PFSK-1 (cell line): ENCODE measurements around the gene CDC34. TPM values are rescaled to one million over a fixed set of nuclear protein-coding genes. Genes with fewer than 3 reads are reported as not detected.

Experiments used
- FOXP2 ChIP-seq: optimal IDR thresholded peaks from 2 replicates; pipeline ENCODE3; 2011; ENCODE audit warnings: borderline replicate concordance, control low read depth, inconsistent platforms; ENCODE audit not compliant: insufficient read depth; ENCODE audit errors: extremely low read length, extremely low read depth
- POLR2AphosphoS5 ChIP-seq: IDR thresholded peaks from 2 replicates; pipeline ENCODE4 v1.6.1; 2012; ENCODE audit warnings: low read depth, mild to moderate bottlenecking, control low read depth, low read length, moderate library complexity
- SIN3A ChIP-seq: IDR thresholded peaks from 2 replicates; pipeline ENCODE4 v1.6.1; 2012; ENCODE audit warnings: mild to moderate bottlenecking, low read length, moderate library complexity, borderline replicate concordance; ENCODE audit not compliant: insufficient read depth
- TAF1 ChIP-seq: IDR thresholded peaks from 2 replicates; pipeline ENCODE4 v1.6.1; 2012; ENCODE audit warnings: low read length, control low read depth, borderline replicate concordance; ENCODE audit not compliant: insufficient read depth
- polyA plus RNA-seq: library from polyadenylated mRNA; unstranded; fragments of >200 nt; gene quantifications from one replicate; pipeline ENCODE4 v1.2.1, GENCODE V29; 2012; ENCODE audit warnings: low read depth, missing spikeins; ENCODE audit not compliant: insufficient read length
- TF ChIP-seq, protein P1 (sequence below), 2 experiments: IDR thresholded peaks; 2 replicates each; pipeline versions ENCODE4 v1.6.1 to v1.8.0; 2011 to 2012; ENCODE audit warnings: low read depth in 2 of 2, low read length in 2 of 2, control low read depth in 1 of 2, inconsistent platforms in 1 of 2, mild to moderate bottlenecking in 1 of 2, moderate library complexity in 1 of 2; ENCODE audit not compliant: insufficient read depth in 1 of 2

The CDC34 gene, protein sequence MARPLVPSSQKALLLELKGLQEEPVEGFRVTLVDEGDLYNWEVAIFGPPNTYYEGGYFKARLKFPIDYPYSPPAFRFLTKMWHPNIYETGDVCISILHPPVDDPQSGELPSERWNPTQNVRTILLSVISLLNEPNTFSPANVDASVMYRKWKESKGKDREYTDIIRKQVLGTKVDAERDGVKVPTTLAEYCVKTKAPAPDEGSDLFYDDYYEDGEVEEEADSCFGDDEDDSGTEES
- polyA plus RNA-seq: 241 TPM

GRCh38 chr19:531753-532560 lies at the start of gene CDC34:
Gene CDC34 (plus strand): TSS chr19:531760. CDS start chr19:531932, 172 bp downstream.
- TF ChIP-seq TAF1: no peak
- TF ChIP-seq, protein P1, sequence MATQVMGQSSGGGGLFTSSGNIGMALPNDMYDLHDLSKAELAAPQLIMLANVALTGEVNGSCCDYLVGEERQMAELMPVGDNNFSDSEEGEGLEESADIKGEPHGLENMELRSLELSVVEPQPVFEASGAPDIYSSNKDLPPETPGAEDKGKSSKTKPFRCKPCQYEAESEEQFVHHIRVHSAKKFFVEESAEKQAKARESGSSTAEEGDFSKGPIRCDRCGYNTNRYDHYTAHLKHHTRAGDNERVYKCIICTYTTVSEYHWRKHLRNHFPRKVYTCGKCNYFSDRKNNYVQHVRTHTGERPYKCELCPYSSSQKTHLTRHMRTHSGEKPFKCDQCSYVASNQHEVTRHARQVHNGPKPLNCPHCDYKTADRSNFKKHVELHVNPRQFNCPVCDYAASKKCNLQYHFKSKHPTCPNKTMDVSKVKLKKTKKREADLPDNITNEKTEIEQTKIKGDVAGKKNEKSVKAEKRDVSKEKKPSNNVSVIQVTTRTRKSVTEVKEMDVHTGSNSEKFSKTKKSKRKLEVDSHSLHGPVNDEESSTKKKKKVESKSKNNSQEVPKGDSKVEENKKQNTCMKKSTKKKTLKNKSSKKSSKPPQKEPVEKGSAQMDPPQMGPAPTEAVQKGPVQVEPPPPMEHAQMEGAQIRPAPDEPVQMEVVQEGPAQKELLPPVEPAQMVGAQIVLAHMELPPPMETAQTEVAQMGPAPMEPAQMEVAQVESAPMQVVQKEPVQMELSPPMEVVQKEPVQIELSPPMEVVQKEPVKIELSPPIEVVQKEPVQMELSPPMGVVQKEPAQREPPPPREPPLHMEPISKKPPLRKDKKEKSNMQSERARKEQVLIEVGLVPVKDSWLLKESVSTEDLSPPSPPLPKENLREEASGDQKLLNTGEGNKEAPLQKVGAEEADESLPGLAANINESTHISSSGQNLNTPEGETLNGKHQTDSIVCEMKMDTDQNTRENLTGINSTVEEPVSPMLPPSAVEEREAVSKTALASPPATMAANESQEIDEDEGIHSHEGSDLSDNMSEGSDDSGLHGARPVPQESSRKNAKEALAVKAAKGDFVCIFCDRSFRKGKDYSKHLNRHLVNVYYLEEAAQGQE (IDR thresholded peaks at IDR 0.05; ENCODE audit: insufficient read depth in 1 of 2, low read depth in 2 of 2, low read length in 2 of 2): 0 out of 4 replicates have a peak, but pooled peaks of 1 of the 2 experiments have one; percentile 11
- 0 out of 2 replicates have a peak, but pooled peaks have one; percentile 2 for TF ChIP-seq POLR2AphosphoS5

DNA sequence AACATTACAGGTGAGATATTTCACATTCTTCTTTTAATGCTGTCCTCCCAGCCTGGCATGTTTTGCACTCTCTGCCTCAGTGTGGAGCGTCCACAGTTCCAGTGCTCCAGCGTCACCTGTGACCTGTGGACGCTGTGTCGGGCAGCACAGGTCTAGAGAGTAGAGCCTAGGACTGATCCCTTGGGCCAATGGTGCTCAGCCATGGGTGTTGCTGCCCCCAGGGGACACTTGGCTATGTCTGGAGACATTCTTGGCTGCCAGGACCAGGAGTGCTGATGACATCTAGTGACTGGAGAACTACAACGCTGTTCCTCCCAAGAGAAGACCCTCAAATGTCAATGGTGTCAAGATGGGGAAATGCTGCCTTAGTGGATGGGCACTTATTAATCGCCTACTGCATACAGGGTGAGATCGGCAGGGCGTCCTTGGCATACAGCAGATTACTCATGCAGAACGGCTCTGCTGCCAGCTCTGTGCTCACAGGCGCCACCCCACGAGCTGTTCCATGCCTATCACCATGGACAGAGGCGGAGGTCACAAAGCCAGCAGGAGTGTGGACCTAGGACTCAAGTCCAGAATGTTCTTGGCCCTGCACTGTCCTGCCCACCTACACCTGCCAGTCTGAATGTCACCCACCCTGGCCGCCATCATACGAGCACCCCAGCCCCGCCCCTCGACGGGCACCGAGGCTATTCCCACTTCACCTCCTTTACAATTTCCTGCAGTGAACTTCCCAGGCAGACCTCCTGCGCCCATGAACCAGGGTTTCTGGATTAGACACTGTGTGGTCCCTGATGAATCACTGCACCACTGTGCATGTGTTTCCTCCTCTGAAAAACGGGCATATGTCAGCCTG lies 49.1 kb upstream of the CDC34 start:
- TF ChIP-seq, protein P1 (IDR thresholded peaks at IDR 0.05; ENCODE audit: insufficient read depth in 1 of 2, low read depth in 2 of 2, low read length in 2 of 2): peak; percentile 66 to 86
- TF ChIP-seq TAF1: no peak
- no peak for TF ChIP-seq FOXP2
- no peak for TF ChIP-seq SIN3A
- no peak for TF ChIP-seq POLR2AphosphoS5

- no peak for TF ChIP-seq FOXP2
- TF ChIP-seq TAF1: no peak
- TF ChIP-seq POLR2AphosphoS5: no peak
- TF ChIP-seq SIN3A: no peak
- TF ChIP-seq, protein P1 (IDR thresholded peaks at IDR 0.05; ENCODE audit: insufficient read depth in 1 of 2, low read depth in 2 of 2, low read length in 2 of 2): no peak
Measured at GRCh38 chr19:483332-484072, 48.1 kb upstream of the CDC34 start.

- TF ChIP-seq SIN3A: no peak
- TF ChIP-seq, protein P1 (IDR thresholded peaks at IDR 0.05; ENCODE audit: insufficient read depth in 1 of 2, low read depth in 2 of 2, low read length in 2 of 2): no peak
- no peak for TF ChIP-seq TAF1
- no peak for TF ChIP-seq FOXP2
Measured at GRCh38 chr19:484494-484893, 47.1 kb upstream of the CDC34 start.
